Stimulated activated naive B cell treated with anti-CD40 and anti-IgM and Interleukin-4, amounts not matched to agents 10 μg/mL and 1 μg/mL and 100 μg/mL, for 72 hours (primary cell): ENCODE measurements around the gene MSANTD1.
"Not testable (repeated sequence)": the region's sequence is repeated elsewhere in the genome, so short reads cannot be mapped to it uniquely, and the experiment has no call there.

Experiments used
- ATAC-seq, 2 donors: fragments of 150-1000 bp; cut with Tn5 transposase; replicated peaks; 2 replicates each; pipeline ENCODE4 v1.10.0; 2021; ENCODE audit warnings: moderate library complexity in 1 of 2
- DNase-seq: peaks from one replicate; pipeline ENCODE4 v3.0.0; 2021
- H3K27ac Mint-ChIP-seq: one replicate; pipeline ENCODE4 v1.8.0; 2022; ENCODE audit warnings: mild to moderate bottlenecking, mixed read lengths
- H3K27me3 Mint-ChIP-seq, 2 donors: one replicate each; pipeline ENCODE4 v1.8.0; 2022; ENCODE audit warnings: mixed read lengths in 2 of 2
- H3K36me3 Mint-ChIP-seq, 2 donors: one replicate each; pipeline ENCODE4 v1.8.0; 2022; ENCODE audit warnings: mixed read lengths in 2 of 2, mild to moderate bottlenecking in 1 of 2
- H3K4me1 Mint-ChIP-seq, 2 donors: one replicate each; pipeline ENCODE4 v1.8.0; 2022; ENCODE audit warnings: mixed read lengths in 2 of 2, mild to moderate bottlenecking in 1 of 2
- H3K4me3 Mint-ChIP-seq, 2 donors: one replicate each; pipeline ENCODE4 v1.8.0; 2022; ENCODE audit warnings: mild to moderate bottlenecking in 2 of 2, mixed read lengths in 2 of 2, moderate library complexity in 1 of 2
- H3K9me3 Mint-ChIP-seq, 2 donors: one replicate each; pipeline ENCODE4 v1.8.0; 2022; ENCODE audit warnings: mixed read lengths in 2 of 2, mild to moderate bottlenecking in 1 of 2

Gene MSANTD1

DNA sequence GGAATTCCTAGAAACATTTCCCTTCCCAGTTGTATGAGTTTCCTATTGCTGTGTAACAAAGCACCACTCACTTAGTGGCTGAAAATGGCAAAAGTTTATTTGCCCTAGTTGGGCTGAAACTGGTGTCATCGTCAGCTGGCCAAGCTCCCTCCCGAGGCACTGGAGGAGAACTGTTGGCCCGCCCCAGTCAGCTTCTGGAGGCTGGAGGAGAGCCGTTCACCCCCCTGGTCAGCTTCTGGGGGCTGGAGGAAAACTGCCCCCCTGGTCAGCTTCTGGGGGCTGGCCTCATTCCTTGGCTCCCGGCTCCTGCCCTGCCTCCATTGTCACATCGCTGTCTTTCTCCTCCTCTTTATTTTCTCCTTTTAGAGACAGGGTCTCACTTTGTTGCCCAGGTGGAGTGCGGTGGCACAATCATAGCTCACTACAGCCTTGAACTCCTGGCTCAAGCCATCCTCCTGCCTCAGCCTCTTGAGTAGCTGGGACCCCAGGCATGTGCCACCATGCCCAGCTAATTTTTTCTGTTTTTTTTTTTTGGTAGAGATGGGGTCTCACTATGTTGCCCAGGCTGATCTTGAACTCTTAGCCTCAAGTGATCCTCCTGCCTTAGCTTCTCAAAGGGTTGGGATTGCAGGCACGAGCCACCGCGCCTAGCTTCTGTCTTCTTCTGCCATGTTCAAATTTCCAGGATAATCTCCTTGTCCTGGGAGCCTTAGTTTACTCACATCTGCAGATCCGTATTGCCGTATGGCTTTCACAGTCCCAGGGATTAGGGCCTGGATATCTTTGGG is 47.1 kb downstream of the MSANTD1 start:
- Mint-ChIP-seq H3K9me3 (peaks cover 0 to 2% of the 10 kb centered on the region in 2 donors), H3K27ac (no peak overlapping the region), H3K4me3 (no peak overlapping the region), H3K27me3 (peaks cover 4 to 18% of the 10 kb centered on the region in 2 donors), H3K4me1 (peaks cover 12 to 21% of the 10 kb centered on the region in 2 donors), H3K36me3 (no peaks in the 10 kb centered on the region)
- ATAC-seq (no peak), DNase-seq (no peak)

DNA sequence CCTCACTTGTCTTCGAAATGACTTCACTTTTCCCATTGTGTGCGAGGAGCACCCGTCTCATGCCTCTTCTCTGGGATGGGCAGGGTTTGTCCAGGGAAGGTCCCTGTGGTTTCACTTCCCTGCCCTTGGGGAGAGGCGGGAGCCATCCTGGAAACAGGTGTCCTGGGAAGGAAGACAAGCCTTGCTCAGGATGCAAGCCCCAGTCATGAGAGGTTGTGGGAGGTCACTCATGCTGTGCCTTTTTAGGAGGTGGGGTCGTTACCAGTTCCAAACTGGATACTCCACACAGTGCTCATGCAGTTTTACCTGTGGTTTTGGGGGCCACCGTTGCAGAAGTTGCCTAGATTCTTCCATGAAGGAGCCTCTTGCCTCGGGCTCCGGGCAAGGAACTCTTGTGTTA is 47.7 kb downstream of the MSANTD1 start:
- ATAC-seq (no peak), DNase-seq (no peak)
- no peak overlapping the region for H3K4me3 Mint-ChIP-seq
- peaks cover 2 to 15% of the 10 kb centered on the region in 2 donors for H3K27me3 Mint-ChIP-seq
- peaks cover 0 to 2% of the 10 kb centered on the region in 2 donors for H3K9me3 Mint-ChIP-seq
- peaks cover 15 to 24% of the 10 kb centered on the region in 2 donors for H3K4me1 Mint-ChIP-seq
- H3K27ac Mint-ChIP-seq: no peak overlapping the region
- no peaks in the 10 kb centered on the region for H3K36me3 Mint-ChIP-seq

DNA sequence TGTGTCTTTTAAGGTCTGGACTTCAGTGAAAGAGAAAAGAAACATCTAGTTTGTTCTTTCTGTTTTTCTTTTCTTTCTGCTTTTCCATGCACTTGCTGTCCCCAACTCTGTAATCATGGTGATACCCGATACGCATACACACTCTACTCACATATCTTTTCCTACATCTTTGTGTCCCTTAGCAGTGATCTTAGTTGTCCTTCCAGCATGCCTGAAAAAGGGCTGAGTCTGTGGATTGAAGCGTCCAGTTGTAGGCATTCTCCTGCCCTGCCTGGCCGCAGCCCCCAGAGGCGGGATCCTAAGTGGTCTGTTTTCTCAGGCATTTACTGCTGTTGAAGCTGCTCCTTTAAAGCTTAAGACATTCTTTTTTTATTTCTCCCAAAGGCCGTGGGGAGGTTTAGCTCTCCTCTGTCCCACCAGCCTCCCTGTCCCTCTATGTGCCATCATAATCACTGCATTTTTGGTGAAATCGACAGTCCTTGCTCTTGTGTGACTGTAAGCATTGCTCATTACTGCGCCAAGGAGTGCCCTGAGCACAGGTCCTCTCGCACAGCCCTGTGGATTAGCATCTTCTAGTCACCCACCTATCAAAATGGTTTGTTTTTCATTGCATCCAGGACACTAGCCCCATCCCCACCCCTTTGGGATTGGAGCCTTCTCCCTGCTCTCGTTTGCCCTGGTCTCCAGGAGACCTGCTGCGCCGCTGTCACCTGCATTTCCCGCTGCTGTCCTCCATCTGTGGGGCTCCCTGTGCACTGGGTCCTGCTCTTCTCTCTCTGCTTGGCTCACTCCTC is 48.3 kb downstream of the MSANTD1 start:
- H3K4me1 Mint-ChIP-seq: peaks cover 16 to 26% of the 10 kb centered on the region in 2 donors
- ATAC-seq (no peak), DNase-seq (no peak)
- no peak overlapping the region for H3K4me3 Mint-ChIP-seq
- no peak overlapping the region for H3K27ac Mint-ChIP-seq
- peaks cover 0 to 12% of the 10 kb centered on the region in 2 donors for H3K27me3 Mint-ChIP-seq
- H3K9me3 Mint-ChIP-seq: peaks cover 0 to 2% of the 10 kb centered on the region in 2 donors
- H3K36me3 Mint-ChIP-seq: no peaks in the 10 kb centered on the region

DNA sequence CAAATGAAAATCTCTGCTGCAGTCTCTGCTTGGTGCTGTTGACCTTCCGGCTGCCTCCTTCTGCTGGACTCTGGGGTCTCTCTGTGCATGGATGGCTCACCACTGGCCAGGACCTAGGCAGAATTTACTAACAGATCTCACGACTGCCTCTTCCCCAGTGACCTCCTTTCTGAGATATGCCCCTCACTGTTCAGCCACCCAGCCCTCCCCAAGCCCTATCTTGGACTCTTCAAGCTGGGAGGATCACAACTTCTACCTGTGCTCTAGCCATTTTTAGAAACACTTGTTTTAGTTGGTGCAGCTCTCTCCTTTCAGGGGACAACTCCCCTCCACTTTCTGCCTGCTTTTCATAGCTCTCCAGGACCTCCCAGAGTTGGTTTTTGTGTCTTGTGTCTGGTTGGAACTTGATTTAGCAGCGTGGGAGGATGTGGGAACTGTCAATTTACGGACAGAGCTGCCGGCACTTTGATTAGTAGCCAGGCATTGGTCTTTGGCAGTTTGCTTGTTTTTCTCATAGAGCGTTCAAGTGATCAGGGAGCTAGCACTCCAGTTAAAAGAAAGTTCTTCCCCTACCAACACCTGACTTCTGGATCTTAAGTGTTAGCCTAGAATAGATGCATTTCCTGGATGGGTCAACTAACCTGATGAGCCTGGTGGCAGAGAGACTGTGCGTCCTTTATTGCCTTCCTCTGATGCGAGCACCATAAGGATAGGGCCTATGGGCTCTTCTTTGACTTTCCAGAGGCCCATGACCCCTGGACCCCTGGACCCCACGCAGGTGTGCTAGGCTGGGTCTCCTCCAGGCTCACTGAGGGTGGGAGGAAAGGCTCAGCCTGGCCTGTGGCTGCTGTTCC is 50.4 kb downstream of the MSANTD1 start:
- Mint-ChIP-seq H3K4me1 (peaks cover 27 to 33% of the 10 kb centered on the region in 2 donors), H3K4me3 (no peak overlapping the region), H3K27ac (no peak overlapping the region), H3K27me3 (peaks cover 0 to 5% of the 10 kb centered on the region in 2 donors), H3K9me3 (peaks cover 0 to 2% of the 10 kb centered on the region in 2 donors), H3K36me3 (no peaks in the 10 kb centered on the region)
- no peak for DNase-seq
- no peak for ATAC-seq

DNA sequence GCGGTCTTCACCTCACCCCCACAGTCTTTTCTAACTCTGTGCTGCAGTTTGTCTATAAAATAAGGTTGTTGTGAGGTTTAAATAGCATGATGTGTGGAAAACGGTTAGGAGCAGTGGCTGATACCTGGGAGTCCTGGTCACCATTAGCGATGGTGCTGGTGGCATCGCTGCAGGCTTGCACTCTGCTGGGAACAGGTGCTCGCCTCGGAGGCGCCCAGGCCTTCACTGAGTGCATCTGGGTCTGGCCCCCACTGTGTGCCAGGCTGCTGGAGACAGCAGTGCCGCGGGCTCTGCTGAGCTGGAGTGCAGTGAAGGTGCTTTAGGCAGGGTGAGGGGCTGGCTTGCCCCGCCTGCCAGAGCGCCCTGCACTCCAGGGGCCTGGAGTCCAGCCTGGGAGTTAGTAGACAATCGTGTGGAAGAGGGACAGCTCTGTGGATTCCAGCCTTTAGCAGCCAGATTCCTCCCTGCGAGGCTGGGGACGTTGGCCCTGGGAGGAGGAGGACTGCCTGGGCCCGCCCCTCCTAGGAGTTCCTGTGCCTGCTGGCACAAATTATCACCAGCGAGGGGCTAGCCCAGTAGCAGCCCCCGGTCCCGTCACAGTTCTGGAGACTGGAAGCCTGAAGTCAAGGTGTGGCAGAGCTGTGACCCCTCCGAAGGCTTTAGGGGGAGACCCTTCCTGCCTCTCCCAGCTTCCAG is 51.2 kb downstream of the MSANTD1 start:
- no peak for ATAC-seq
- DNase-seq: no peak
- peaks cover 28 to 33% of the 10 kb centered on the region in 2 donors for H3K4me1 Mint-ChIP-seq
- H3K4me3 Mint-ChIP-seq: no peak overlapping the region
- H3K36me3 Mint-ChIP-seq: no peaks in the 10 kb centered on the region
- H3K9me3 Mint-ChIP-seq: peaks cover 0 to 2% of the 10 kb centered on the region in 2 donors
- H3K27me3 Mint-ChIP-seq: peaks cover 0 to under 1% of the 10 kb centered on the region in 2 donors
- H3K27ac Mint-ChIP-seq: no peak overlapping the region

DNA sequence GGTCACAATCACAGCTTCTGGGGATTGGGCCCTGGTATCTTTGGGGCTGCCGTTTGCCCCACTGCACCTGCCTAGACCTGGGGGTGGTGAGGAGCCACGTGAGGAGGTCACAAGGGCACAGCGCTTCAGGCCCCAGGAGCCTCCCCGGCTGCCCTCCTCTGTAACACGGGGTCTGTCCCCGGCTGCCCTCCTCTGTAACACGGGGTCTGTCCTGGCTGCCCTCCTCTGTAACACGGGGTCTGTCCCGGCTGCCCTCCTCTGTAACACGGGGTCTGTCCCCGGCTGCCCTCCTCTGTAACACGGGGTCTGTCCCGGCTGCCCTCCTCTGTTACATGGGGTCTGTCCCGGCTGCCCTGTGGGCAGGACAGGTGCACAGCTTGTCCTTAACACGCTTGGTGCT is 51.9 kb downstream of the MSANTD1 start:
- peaks cover 35 to 41% of the 10 kb centered on the region in 2 donors for H3K4me1 Mint-ChIP-seq
- not testable (repeated sequence) for H3K36me3 Mint-ChIP-seq, H3K9me3 Mint-ChIP-seq, H3K4me3 Mint-ChIP-seq, H3K27me3 Mint-ChIP-seq, ATAC-seq, DNase-seq
- peak overlapping the region; percentile 60 for H3K27ac Mint-ChIP-seq

DNA sequence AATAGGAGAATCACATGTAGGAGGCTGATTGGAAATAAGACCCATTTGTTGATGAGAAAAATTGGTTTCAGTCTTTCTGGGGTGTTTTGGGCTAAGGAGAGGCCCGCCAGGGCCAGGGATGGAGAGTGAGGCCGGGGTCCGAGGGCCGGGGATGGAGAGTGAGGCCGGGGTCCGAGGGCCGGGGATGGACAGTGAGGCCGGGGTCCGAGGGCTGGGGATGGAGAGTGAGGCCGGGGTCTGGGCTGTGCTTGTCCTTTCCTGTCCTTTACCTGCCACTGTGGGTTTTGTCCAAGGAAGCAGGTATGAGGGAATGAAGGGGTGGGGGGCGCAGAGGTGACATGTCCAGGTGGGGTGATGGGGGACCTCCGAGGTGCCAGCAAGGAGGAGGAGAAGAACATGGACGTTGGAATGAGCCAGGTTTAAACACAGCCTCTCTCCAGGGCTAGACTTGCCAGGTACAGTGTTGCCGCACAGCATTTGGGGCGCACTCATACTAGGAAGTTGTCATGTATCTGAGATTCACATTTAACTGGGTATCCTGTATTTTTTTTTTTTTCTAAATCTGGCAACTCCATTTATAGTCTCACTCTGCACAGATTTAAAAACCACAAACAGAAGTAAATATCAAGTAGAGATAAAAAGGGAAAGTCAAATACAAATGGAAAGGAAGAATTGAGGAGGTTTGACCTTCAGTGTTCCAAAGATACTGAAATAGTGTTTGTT is 52.7 kb downstream of the MSANTD1 start:
- no peak for DNase-seq
- no peaks in the 10 kb centered on the region for H3K36me3 Mint-ChIP-seq
- H3K4me1 Mint-ChIP-seq: peaks cover 39 to 46% of the 10 kb centered on the region in 2 donors
- peak; percentile 21 to 30 for ATAC-seq
- peaks cover 5% of the 10 kb centered on the region in 2 donors for H3K27me3 Mint-ChIP-seq
- H3K9me3 Mint-ChIP-seq: peaks cover 0 to 2% of the 10 kb centered on the region in 2 donors
- peak overlapping the region; percentile 60 for H3K27ac Mint-ChIP-seq
- H3K4me3 Mint-ChIP-seq: peak overlapping the region; percentile 44 to 66

DNA sequence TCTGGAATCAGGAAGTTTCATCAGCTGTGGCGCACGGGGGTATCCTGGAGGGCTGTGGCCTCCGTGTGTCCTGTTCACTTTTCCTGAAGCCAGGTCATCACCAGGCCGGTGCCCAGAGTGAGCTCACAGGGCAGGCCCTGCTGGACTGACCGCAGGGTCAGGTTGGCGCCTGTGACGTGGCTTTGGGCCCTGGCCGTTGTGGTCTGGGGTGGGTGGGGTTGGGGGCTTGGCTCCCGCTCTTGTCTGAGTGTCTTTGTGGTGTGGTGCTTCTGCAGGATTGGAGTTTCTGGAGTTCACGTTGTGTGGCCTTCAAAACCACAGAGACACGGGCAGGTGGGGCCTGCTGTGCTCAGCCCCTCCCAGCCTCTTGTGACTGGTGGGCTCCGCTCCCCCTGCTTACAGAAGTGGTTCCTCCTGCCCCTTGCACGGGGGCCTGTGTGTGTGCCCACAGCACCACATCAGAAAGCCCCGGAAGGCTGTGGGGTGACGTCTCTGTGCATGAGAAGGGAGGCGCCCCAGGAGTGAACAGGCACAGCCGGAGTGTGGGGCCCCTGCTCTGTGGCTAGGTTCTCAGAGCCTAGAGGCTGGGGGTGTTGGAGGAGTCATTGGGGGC is 53.3 kb downstream of the MSANTD1 start:
- peak overlapping the region; percentile 66 to 73 for H3K4me3 Mint-ChIP-seq
- ATAC-seq (peak; percentile 85 to 88), DNase-seq (peak; percentile 50)
- H3K27me3 Mint-ChIP-seq: peaks cover 5% of the 10 kb centered on the region in 2 donors
- peaks cover 39 to 46% of the 10 kb centered on the region in 2 donors for H3K4me1 Mint-ChIP-seq
- peaks cover 0 to 2% of the 10 kb centered on the region in 2 donors for H3K9me3 Mint-ChIP-seq
- H3K27ac Mint-ChIP-seq: peak overlapping the region; percentile 92
- no peaks in the 10 kb centered on the region for H3K36me3 Mint-ChIP-seq

DNA sequence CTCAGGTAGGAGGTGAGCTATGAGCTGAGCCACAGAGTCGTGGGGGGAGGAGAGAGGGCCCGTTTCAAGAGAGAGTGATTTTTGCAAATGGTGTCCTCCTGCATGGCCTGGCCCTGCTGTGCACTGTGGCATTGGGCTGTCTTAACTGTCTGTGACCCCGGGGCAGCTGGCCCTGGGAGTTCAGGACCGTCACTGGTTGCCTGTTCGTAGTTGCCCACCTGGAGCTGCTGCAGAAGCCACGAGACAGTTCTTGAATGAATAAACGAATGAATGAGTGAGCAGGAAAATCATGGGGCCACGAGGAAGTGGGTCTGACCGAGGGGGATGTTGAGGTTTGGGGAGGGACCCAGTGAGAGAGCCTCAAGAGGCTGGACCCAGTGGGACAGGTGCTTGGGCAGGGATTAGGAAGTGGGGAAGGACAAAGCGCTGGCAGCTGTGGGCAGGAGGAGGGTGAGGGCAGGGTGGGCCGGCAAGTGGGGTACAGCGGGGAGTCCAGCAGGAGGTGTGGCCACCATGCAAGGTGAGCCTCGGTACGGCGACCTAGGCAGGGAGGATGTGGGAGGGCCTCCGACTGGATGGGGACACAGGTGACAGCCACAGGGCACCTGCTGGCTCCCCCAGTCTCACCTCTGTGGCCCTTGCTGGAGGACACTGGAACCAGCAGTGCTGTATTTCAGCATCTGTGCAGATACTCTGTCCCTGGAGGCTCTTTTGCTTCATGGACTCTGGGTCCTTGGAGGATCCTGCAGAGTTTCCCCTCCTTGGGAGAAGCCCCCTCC is 54.0 kb downstream of the MSANTD1 start:
- H3K36me3 Mint-ChIP-seq: no peaks in the 10 kb centered on the region
- peaks cover 39 to 46% of the 10 kb centered on the region in 2 donors for H3K4me1 Mint-ChIP-seq

DNA sequence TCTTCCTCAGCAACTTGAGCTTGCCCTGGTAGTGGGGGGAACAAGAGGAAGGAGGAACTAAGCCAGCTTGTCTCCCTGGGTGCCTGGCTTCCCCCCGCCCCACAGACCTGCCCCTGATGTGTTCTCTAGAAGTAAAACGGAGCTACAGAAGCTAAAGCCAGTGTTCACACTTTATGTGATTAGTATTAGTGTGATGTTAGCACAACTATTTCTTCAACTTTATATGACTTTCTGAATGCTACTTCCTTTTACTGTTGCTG is 54.5 kb downstream of the MSANTD1 start:
- no peak for DNase-seq
- H3K9me3 Mint-ChIP-seq: no peaks in the 10 kb centered on the region
- H3K27ac Mint-ChIP-seq: no peak overlapping the region
- H3K27me3 Mint-ChIP-seq: peaks cover 5% of the 10 kb centered on the region in 2 donors
- peaks cover 39 to 46% of the 10 kb centered on the region in 2 donors for H3K4me1 Mint-ChIP-seq
- no peaks in the 10 kb centered on the region for H3K36me3 Mint-ChIP-seq
- no peak overlapping the region for H3K4me3 Mint-ChIP-seq
- ATAC-seq: no peak

More for the DNA sequence above, 54.0 kb downstream of the MSANTD1 start:
- ATAC-seq (peak; percentile 41 to 45), DNase-seq (no peak)
- Mint-ChIP-seq H3K27me3 (peaks cover 5% of the 10 kb centered on the region in 2 donors), H3K27ac (peak overlapping the region; percentile 92), H3K9me3 (no peaks in the 10 kb centered on the region), H3K4me3 (peak overlapping the region; percentile 66 to 73)

DNA sequence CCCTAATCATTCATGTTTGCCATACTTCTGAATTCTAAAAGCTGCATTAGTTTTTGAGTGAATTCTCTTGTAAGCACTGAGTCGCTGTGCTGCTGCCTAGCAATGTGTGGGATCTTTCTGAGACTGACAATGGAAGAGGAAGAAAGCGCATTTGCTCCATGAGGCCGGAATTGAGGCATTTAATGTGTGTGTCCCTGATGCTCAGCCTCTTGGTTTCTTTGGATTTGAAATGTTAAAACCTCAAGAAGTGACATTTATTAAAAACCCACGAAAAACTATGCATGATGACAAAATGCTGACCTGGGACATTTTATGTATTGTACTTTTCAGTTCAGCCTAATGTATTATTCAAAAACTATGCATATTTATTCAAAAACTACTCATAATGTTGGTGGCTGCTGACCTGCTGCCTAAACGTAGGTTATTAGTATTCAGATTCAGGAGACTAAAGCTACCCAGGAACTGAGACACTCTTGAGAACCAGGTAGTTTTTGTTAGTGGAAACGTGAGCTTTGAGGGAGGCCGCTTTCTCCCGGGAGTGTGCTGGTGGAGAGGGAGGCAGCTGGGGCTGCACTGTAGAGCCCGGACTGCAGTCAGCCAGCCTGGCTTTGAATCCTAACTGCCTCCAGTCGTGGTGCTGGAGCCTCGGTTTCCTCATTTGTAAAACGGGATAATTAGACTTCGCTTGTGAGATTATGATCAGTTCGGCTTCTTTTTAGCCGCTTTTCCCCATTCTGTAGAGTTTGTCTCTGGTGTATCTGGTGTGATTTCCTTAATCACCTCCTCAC is 55.2 kb downstream of the MSANTD1 start:
- ATAC-seq (no peak), DNase-seq (no peak)
- Mint-ChIP-seq H3K9me3 (no peaks in the 10 kb centered on the region), H3K27ac (no peak overlapping the region), H3K4me1 (peaks cover 39 to 46% of the 10 kb centered on the region in 2 donors), H3K4me3 (no peak overlapping the region), H3K27me3 (peaks cover 5% of the 10 kb centered on the region in 2 donors), H3K36me3 (no peaks in the 10 kb centered on the region)
